Liver (tissue), 3 donors: Measurements from ENCODE around the gene GASK1B.

Source experiments
- ATF3 ChIP-seq: IDR thresholded peaks from 2 replicates; pipeline ENCODE4 v1.6.1; 2016; ENCODE audit warnings: antibody characterized with exemption
- CTCF ChIP-seq: fragments of 150-350 bp; IDR thresholded peaks from 2 replicates; pipeline ENCODE4 v1.5.1; 2017; ENCODE audit warnings: improper control_type of control experiment, low read depth, low read length; ENCODE audit not compliant: missing input control
- EGR1 ChIP-seq, 2 donors: IDR thresholded peaks; 2 replicates each; pipeline ENCODE4 v1.6.1; 2016 to 2018; ENCODE audit warnings: antibody characterized with exemption in 2 of 2, low read depth in 2 of 2
- JUND ChIP-seq, 2 donors: IDR thresholded peaks; 2 replicates each; pipeline ENCODE4 v1.6.1; 2016; ENCODE audit warnings: antibody characterized with exemption in 2 of 2
- MAX ChIP-seq: IDR thresholded peaks from 2 replicates; pipeline ENCODE4 v1.6.1; 2016; ENCODE audit warnings: antibody characterized with exemption
- RAD21 ChIP-seq, 2 donors: IDR thresholded peaks; 2 replicates each; pipeline ENCODE4 v1.6.1; 2016; ENCODE audit warnings: antibody characterized with exemption in 2 of 2, mild to moderate bottlenecking in 2 of 2
- SP1 ChIP-seq: IDR thresholded peaks from 2 replicates; pipeline ENCODE4 v1.6.1; 2018; ENCODE audit warnings: antibody characterized with exemption, mild to moderate bottlenecking
- TF ChIP-seq, protein P1 (sequence below): IDR thresholded peaks from 2 replicates; pipeline ENCODE4 v1.6.1; 2016; ENCODE audit warnings: antibody characterized with exemption, mild to moderate bottlenecking
- donor health status: healthy.
- donor health status: healthy.

GRCh38 chr4:158202481-158202880, 29.7 kb upstream of the GASK1B start:
- TF ChIP-seq EGR1 (IDR thresholded peaks at IDR 0.05; ENCODE audit: low read depth in 2 of 2) (no peak), CTCF (no peak), ATF3 (no peak), MAX (no peak), JUND (IDR thresholded peaks at IDR 0.05) (no peak), SP1 (no peak), RAD21 (IDR thresholded peaks at IDR 0.05) (no peak)
- TF ChIP-seq, protein P1, sequence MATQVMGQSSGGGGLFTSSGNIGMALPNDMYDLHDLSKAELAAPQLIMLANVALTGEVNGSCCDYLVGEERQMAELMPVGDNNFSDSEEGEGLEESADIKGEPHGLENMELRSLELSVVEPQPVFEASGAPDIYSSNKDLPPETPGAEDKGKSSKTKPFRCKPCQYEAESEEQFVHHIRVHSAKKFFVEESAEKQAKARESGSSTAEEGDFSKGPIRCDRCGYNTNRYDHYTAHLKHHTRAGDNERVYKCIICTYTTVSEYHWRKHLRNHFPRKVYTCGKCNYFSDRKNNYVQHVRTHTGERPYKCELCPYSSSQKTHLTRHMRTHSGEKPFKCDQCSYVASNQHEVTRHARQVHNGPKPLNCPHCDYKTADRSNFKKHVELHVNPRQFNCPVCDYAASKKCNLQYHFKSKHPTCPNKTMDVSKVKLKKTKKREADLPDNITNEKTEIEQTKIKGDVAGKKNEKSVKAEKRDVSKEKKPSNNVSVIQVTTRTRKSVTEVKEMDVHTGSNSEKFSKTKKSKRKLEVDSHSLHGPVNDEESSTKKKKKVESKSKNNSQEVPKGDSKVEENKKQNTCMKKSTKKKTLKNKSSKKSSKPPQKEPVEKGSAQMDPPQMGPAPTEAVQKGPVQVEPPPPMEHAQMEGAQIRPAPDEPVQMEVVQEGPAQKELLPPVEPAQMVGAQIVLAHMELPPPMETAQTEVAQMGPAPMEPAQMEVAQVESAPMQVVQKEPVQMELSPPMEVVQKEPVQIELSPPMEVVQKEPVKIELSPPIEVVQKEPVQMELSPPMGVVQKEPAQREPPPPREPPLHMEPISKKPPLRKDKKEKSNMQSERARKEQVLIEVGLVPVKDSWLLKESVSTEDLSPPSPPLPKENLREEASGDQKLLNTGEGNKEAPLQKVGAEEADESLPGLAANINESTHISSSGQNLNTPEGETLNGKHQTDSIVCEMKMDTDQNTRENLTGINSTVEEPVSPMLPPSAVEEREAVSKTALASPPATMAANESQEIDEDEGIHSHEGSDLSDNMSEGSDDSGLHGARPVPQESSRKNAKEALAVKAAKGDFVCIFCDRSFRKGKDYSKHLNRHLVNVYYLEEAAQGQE = no peak
